OCI-LY3 (cell line): Measurements from ENCODE around the gene CCDC14.
"Not testable (repeated sequence)": the region's sequence is repeated elsewhere in the genome, so short reads cannot be mapped to it uniquely, and the experiment has no call there.

Experiments used
- CTCF ChIP-seq: fragments of 200-600, 300-600 bp; sonication (generic); IDR thresholded peaks from 2 replicates; pipeline ENCODE4 v1.5.1; 2014; ENCODE audit warnings: antibody characterized with exemption, low read length, low read depth
- EZH2phosphoT487 ChIP-seq: fragments of 200-600 bp; shearing (Covaris generic); IDR thresholded peaks from 2 replicates; pipeline ENCODE4 v1.6.1; 2018; ENCODE audit warnings: antibody characterized with exemption, mixed run types, low read depth

DNA sequence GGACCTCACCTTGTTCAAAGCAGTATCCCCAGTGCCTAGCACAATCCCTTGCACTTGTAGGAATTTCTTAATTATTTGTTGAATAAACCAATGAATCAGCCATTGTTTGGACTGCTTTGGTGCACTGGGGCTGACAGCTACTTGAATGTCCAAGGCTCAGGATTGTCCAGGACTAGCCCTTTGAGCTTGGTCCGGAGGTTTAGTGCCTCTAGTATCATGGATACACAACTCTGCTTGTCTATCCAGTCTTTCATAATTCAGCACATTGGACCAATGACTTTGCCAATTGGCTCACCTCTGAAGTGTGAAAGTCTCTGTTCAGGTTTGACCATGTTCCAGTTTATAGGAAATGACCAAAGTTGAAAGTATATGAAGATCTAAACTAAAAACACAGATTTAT lies 3.8 kb upstream of the CCDC14 start:
- TF ChIP-seq CTCF, EZH2phosphoT487: not testable (repeated sequence)
